Esophagus (tissue), 2 donors: ENCODE results near the gene DNAJB2. TPM values are rescaled to one million over a fixed set of nuclear protein-coding genes. Genes with fewer than 3 reads are reported as not detected.
A peak's percentile ranks its signal among the peaks of the same experiment; 100 is the strongest.
"Not testable (repeated sequence)": the region's sequence is repeated elsewhere in the genome, so short reads cannot be mapped to it uniquely, and the experiment has no call there.

Source experiments
- H3K27ac ChIP-seq, 2 donors: one replicate each; pipeline ENCODE4 v1.5.1; 2013; ENCODE audit warnings: low read depth in 2 of 2, mild to moderate bottlenecking in 2 of 2, inconsistent platforms in 1 of 2, low read length in 1 of 2, moderate library complexity in 1 of 2
- H3K27me3 ChIP-seq, 2 donors: one replicate each; pipeline ENCODE4 v1.6.1; 2013; ENCODE audit warnings: low read length in 2 of 2, control low read depth in 1 of 2, mild to moderate bottlenecking in 1 of 2; ENCODE audit not compliant: insufficient read depth in 2 of 2, control insufficient read depth in 1 of 2
- H3K36me3 ChIP-seq, 2 donors: one replicate each; pipeline ENCODE4 v1.6.1; 2013; ENCODE audit warnings: low read length in 1 of 2; ENCODE audit not compliant: control insufficient read depth in 2 of 2, insufficient read depth in 2 of 2
- H3K4me1 ChIP-seq, 2 donors: one replicate each; pipeline ENCODE4 v1.6.1; 2013; ENCODE audit warnings: low read length in 1 of 2; ENCODE audit not compliant: control insufficient read depth in 2 of 2, insufficient read depth in 2 of 2
- H3K4me3 ChIP-seq, 2 donors: one replicate each; pipeline ENCODE4 v1.5.1; 2013; ENCODE audit warnings: low read length in 2 of 2, mild to moderate bottlenecking in 2 of 2, low read depth in 1 of 2, moderate library complexity in 1 of 2
- H3K9me3 ChIP-seq, 2 donors: one replicate each; pipeline ENCODE4 v1.6.1; 2013; ENCODE audit warnings: mild to moderate bottlenecking in 2 of 2, low read depth in 1 of 2, low read length in 1 of 2, moderate library complexity in 1 of 2; ENCODE audit not compliant: control insufficient read depth in 2 of 2, insufficient read depth in 1 of 2
- WGBS, 2 donors: extraction: QIAGEN DNeasy Blood & Tissue Kit; methylation state at CpG; one replicate each; pipeline ENCODE4 v1.1.7; 2013; 5-methylcytosine and 5-hydroxymethylcytosine counted together
- polyA plus RNA-seq, 2 donors: library from polyadenylated mRNA; stranded (reverse); fragments of 200-250 nt; gene quantifications; one replicate each; pipeline ENCODE4 v1.2.3, GENCODE V29; 2013
- donor health status: healthy with polysubstance abuse.
- donor health status: Bipolar disorder and iron deficiency.

The DNAJB2 gene
- polyA plus RNA-seq, 2 donors, result 42.4 to 47.8 TPM

DNA sequence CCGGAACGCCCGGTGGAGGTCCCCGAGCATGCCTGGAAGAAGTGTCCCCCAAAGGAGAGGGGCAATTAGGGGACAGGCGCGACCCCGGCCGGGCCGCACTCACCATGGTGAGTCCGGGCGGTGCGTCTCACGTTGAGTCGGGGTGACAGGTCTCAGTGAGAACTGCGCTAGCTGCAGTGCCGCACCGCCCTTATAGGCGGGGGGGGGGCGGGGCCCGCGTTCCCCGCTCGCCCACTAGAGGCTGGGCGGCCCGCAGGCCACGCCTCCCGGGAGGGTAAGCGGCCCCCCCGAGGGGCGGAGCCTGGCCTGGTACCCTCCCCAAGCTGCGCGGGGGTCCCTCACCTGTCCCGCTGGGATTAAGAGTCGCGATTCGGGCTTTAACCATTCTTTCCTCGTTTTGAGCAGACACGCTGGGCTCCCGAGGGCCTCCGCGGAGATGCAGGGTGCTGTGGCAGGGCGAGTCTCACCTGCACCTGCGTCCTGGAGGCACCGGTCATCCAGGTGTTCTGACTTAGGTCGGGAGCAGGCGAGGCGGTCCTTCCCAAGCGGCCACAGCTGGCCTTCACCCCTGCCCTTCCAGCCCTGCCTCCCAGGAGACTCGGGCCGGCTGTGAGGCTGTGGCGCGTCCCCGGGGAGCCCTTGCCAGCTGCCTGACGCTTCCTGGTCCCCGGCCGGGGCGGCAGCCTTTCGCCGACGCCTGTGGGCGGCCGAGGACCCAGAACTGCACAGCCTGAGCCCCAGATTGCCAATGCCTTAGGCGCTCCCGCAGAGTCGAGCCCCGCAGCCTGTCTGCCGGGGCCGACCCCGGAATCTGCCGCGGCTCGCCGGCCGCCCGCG lies 25.2 kb upstream of the DNAJB2 start, which contains the start of gene TUBA4A:
TSS of gene TUBA4A (minus strand) at position 166 of the 837 bp plus-strand sequence. CDS start at position 106, 60 bp downstream.
- Histone ChIP-seq H3K4me3 (peak within 1 kb of the TSS; percentile 68 to 84), H3K27ac (peak within 1 kb of the TSS; percentile 90 to 91), H3K9me3 (no peaks in the 10 kb centered on the region), H3K4me1 (peaks cover 8 to 30% of the 10 kb centered on the region in 2 donors), H3K27me3 (no peaks in the 10 kb centered on the region), H3K36me3 (peaks cover 3 to 14% of the 10 kb centered on the region in 2 donors)
- WGBS, 2 donors, result 0 to 1% methylated on average over 74 to 76 of the region's 76 CpGs

DNA sequence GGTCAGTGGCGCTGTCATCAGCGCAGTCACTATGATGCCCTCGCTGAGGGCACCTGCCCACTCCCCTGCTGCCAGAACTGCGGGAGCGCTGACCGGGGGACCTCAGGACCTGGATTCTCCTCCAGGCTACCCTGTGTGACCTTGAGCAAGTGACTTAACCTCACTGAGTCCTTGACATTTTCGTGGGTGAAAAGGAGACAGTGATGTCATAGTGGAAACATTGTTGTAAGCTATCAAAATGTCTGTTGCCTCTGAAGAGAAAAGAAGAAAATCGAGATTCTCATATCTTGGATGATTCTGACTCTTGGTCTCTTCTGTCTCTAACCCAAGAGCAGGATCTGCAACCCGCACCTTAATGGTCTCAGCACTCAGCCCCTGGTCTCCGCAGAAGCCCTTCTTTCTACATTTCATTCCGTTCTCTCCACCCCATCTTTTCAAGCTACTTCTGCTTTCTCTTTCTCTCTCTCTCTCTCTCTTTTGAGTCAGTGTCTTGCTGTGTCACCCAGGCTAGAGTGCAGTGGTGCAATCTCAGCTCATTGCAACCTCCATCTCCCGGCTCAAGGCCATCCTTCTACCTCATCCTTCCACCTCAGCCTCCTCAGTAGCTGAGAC lies 24.5 kb upstream of the DNAJB2 start:
- peaks cover 3 to 14% of the 10 kb centered on the region in 2 donors for H3K36me3 ChIP-seq
- H3K4me1 ChIP-seq, result peaks cover 8 to 25% of the 10 kb centered on the region in 2 donors
- H3K9me3 ChIP-seq, result no peaks in the 10 kb centered on the region
- peak overlapping the region; percentile 68 to 84 for H3K4me3 ChIP-seq
- peak overlapping the region; percentile 86 to 87 for H3K27ac ChIP-seq
- WGBS, 2 donors, result 24% methylated on average over 12 of the region's 12 CpGs
- H3K27me3 ChIP-seq, result no peaks in the 10 kb centered on the region

DNA sequence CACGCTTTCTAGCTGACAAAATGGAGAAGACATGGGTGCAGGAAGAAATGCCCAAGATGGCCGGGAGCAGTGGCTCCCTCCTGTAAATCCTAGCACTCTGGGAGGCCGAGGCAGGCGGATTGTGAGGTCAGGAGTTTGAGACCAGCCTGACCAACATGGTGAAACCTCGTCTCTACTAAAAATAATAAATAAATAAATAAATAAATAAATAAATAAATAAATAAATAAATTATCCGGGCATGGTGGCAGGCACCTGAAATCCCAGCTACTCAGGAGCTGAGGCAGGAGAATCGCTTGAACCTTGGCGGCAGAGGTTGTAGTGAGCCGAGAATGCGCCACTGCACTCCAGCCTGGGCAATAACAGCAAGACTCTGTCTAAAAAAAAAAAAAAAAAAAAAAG lies 20.2 kb upstream of the DNAJB2 start:
- not testable (repeated sequence) for H3K4me3 ChIP-seq, H3K4me1 ChIP-seq, H3K9me3 ChIP-seq, H3K27ac ChIP-seq, H3K27me3 ChIP-seq, H3K36me3 ChIP-seq
- WGBS, 2 donors, result 86 to 91% methylated on average over 10 of the region's 10 CpGs

- H3K4me3 ChIP-seq, result no peak overlapping the region
- no peaks in the 10 kb centered on the region for H3K27me3 ChIP-seq
- 63 to 71% methylated on average over 5 of the region's 5 CpGs for WGBS, 2 donors
- no peaks in the 10 kb centered on the region for H3K36me3 ChIP-seq
- H3K4me1 ChIP-seq, result no peaks in the 10 kb centered on the region
- H3K27ac ChIP-seq, result no peak overlapping the region
- H3K9me3 ChIP-seq, result no peaks in the 10 kb centered on the region
Measured at GRCh38 chr2:219261024-219261855, 17.9 kb upstream of the DNAJB2 start.

GRCh38 chr2:219266232-219266631 lies 12.9 kb upstream of the DNAJB2 start:
- no peaks in the 10 kb centered on the region for H3K27me3 ChIP-seq
- H3K4me1 ChIP-seq, result peaks cover 0 to 2% of the 10 kb centered on the region in 2 donors
- no peak overlapping the region for H3K27ac ChIP-seq
- H3K4me3 ChIP-seq, result no peak overlapping the region
- 62 to 72% methylated on average over 5 of the region's 5 CpGs for WGBS, 2 donors
- H3K9me3 ChIP-seq, result no peaks in the 10 kb centered on the region
- H3K36me3 ChIP-seq, result no peaks in the 10 kb centered on the region

DNA sequence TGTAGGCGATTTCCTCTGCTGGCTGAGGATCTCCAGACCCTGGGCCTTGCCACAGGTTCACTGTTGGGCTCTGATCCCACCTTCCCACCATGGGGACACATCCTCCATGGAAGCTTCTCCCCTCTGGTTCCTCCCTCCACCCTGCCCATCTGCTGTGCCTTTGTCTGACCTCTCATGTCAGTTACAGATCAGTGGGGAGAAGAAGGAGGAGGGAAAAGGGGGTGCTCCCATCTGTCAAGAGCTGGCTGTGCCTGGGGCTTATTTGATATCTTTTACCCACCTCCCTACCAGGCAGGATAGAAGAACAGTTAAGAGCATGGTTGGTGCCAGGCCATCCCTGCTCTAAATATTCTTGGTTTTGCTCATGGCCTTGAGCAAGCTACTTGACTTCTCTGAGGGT lies 12.3 kb upstream of the DNAJB2 start:
- H3K4me1 ChIP-seq, result peaks cover 0 to 2% of the 10 kb centered on the region in 2 donors
- H3K9me3 ChIP-seq, result no peaks in the 10 kb centered on the region
- H3K27me3 ChIP-seq, result no peaks in the 10 kb centered on the region
- no peak overlapping the region for H3K27ac ChIP-seq
- H3K36me3 ChIP-seq, result no peaks in the 10 kb centered on the region
- WGBS, 2 donors, result 88 to 100% methylated on average over 1 of the region's 1 CpG
- H3K4me3 ChIP-seq, result no peak overlapping the region

- H3K4me3 ChIP-seq, result no peak overlapping the region
- no peaks in the 10 kb centered on the region for H3K27me3 ChIP-seq
- H3K4me1 ChIP-seq, result peaks cover 0 to 2% of the 10 kb centered on the region in 2 donors
- H3K27ac ChIP-seq, result no peak overlapping the region
- H3K36me3 ChIP-seq, result no peaks in the 10 kb centered on the region
- WGBS, 2 donors, result 80 to 91% methylated on average over 2 of the region's 2 CpGs
- H3K9me3 ChIP-seq, result no peaks in the 10 kb centered on the region
Measured at GRCh38 chr2:219268294-219268693, 10.9 kb upstream of the DNAJB2 start.

DNA sequence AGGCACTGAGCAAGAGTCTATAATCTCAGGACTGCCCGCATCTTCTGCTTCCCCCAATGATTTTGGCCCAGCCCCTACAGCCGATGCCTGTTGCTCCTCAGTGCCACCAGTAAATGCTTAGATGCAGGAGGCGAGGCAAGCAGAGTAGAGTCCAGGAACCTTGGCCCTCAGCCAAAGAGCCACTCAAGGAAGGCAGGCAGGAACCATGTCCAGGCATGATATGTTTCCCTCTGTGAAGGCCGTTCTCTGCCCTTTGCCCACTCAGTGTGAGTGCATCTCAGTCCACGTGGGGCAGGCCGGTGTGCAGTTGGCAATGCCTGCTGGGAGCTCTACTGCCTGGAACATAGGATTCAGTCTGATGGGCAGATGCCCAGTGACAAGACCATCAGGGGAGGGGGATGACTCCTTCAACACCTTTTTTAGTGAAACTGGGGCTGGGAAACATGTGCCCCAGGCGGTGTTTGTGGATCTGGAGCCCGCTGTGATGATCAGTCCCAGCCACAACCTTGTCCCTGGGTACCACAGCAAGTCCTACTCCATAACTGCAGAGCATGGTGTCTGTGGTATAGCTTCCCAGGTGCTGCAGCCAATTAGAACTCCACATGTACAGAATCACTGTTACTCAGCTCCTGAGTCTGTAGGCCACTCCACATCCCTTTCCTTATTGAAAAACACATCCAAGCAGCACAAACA lies 9.7 kb upstream of the DNAJB2 start:
- Histone ChIP-seq H3K36me3 (no peaks in the 10 kb centered on the region), H3K4me3 (no peak overlapping the region), H3K27me3 (no peaks in the 10 kb centered on the region), H3K27ac (no peak overlapping the region), H3K4me1 (peaks cover 0 to 10% of the 10 kb centered on the region in 2 donors), H3K9me3 (no peaks in the 10 kb centered on the region)
- WGBS, 2 donors, result 51 to 55% methylated on average over 8 of the region's 8 CpGs

DNA sequence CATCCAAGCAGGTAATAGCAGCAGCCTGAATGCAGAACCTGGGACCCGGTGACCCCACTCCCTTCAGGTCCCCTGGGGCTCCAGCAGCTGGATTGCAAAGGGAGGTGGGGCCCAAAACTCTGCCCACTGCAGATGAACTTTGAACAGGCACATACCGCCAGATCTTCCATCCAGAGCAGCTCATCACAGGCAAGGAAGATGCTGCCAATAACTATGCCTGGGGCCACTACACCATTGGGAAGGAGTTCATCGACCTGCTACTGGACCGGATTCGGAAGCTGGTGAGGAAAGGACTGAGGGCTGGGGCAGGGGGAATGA lies 9.2 kb upstream of the DNAJB2 start:
- no peaks in the 10 kb centered on the region for H3K36me3 ChIP-seq
- WGBS, 2 donors, result 80 to 85% methylated on average over 5 of the region's 5 CpGs
- H3K4me3 ChIP-seq, result no peak overlapping the region
- H3K27me3 ChIP-seq, result no peaks in the 10 kb centered on the region
- peaks cover 0 to 10% of the 10 kb centered on the region in 2 donors for H3K4me1 ChIP-seq
- H3K9me3 ChIP-seq, result no peaks in the 10 kb centered on the region
- H3K27ac ChIP-seq, result no peak overlapping the region
